HCT116 (cell line): ENCODE results near the gene C11orf58.

Experiments used
- POLR2A ChIP-seq: IDR thresholded peaks from 2 replicates; pipeline ENCODE4 v1.7.0; 2011; ENCODE audit warnings: borderline replicate concordance; ENCODE audit not compliant: insufficient read depth, insufficient read length; ENCODE audit errors: extremely low read depth
- POLR2AphosphoS5 ChIP-seq: IDR thresholded peaks from 2 replicates; pipeline ENCODE4 v1.6.1; 2011; ENCODE audit warnings: mild to moderate bottlenecking, low read depth, low read length, moderate library complexity

GRCh38 chr11:16793009-16793408, 54.6 kb downstream of the C11orf58 start:
- TF ChIP-seq POLR2A, result no peak
- TF ChIP-seq POLR2AphosphoS5, result no peak
